ENCODE data around the gene MBLAC1.

Gene MBLAC1

GRCh38 chr7:100126931-100127865, at the start of gene MBLAC1:
MBLAC1 (plus strand) TSS chr7:100126967; CDS start chr7:100127396, 429 bp downstream.
- DNase-seq, result peak; percentile 98

- DNase-seq, result no peak
These were observed 49.6 kb upstream of the MBLAC1 start for GRCh38 chr7:100077205-100077604.

DNA sequence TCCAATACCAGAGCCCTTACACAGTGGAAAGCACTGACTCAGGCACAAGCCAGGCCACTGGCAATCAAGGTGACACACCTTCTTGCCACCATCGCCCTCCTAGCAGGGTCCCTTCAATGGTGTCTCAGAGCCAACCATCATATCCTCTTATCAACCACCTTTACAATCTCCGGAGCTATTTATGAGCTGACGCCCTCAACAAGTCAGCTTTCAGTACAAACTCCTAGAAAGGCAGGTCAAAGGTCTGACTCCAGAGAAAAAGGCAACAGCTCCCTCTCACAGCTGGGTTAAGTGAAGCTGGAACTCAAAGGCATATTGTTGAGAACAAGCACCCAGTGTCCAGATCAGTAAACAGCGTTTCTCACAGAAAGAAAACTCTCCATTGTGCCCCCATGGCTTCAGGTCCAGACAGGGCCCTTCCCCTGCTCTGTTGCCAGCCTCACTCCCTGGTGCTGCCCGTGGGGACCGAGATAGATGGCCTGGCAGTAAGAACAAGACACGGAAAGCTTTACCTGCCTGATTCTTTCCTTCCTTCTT, 47.7 kb upstream of the MBLAC1 start:
- DNase-seq, result no peak

DNA sequence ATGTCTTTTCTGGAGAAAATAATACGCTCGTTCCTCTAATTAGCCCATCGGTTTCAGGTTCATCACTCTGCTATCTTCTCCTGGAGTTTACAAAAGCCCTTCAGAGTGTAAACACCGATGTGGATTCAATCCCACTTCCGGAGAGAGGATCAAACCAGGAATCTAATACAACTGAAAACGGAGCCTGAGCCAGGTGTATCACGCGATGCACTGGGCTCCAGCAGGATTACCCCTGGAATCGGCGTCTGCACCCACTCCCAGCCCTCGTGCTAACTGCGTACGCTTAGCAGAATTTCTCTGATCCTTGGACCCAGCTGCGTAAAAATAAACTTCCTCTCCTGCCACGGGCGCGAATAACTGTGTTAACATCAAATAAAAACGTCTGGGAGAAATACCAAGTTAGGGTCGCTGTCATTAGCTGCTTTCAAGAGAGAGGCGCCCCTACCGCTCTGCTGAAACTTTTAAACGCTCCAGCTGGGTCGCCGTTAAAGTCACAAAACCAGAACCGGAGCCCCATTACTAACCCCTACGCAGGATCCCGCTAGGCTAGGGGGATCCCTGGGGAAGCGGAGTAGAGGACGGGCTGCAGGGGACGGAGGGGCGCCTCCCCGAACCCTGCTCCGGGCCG, 45.7 kb upstream of the MBLAC1 start:
- DNase-seq, result peak; percentile 62

GRCh38 chr7:100081535-100082102, 45.1 kb upstream of the MBLAC1 start, which contains the start of gene ZNF3:
ZNF3 (minus strand) TSS chr7:100081723; CDS start chr7:100077357, 4,366 bp downstream.
- peak; percentile 100 for DNase-seq

DNA sequence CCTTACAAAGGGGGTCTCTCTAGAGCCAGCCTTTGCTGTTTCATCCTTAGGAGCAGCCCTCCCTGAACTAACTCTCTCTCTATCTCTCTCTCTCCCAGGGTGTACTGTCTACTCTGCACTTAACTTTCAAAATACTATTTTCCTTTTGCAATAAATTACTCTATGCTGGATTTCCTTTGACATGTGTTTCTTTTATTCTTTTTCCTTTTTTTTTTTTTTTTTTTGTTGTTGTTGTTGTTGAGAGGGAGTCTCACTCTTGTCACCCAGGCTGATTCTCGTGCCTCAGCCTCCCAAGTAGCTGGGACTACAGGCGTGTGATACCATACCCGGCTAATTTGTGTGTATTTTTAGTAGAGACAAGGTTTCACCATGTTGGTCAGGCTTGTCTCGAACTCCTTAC, 43.8 kb upstream of the MBLAC1 start:
- no peak for DNase-seq

DNA sequence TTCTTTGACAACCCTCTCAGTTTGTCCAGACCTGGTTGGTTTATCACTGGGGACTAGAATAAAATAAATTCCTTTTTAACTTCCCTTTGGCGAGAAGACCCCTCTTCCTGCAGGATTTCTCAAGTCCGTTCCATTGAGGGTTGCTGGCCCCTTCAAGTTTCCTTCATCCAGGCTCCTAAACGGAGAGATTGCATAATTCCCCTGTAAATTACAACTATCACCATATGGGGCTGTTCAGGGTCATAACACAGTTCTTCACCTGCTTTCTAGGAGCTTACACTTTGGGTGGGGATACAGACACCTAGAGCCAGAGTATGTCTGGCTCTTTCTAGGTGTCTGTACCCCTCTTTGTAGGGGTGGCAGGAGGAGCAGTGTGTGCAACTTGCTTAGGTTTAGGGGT, 41.3 kb upstream of the MBLAC1 start:
- DNase-seq, result no peak

- DNase-seq, result no peak
These were observed 39.6 kb upstream of the MBLAC1 start for GRCh38 chr7:100087055-100087750.

DNA sequence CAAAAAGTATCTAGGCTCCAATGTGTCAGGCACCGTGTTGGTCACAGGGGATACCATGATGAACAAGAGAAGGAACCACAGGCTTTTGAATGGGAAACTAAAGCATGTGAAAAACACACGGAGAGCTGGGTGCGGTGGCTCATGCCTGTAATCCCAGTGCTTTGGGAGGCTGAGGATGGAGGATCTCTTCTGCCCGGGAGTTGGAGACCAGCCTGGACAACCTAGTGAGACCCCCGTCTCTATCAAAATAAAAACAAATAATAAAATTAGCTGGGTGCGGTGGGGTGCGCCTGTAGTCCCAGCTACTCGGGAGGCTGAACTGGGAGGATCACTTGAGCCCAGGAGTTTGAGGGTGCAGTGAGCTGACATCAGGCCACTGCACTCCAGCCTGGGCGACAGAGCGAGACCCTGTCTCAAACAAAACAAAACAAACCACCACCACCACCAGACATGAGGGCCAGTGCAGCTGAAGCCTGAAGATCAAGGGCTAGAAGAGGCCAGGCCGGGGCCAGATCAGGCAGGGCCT, 38.6 kb upstream of the MBLAC1 start:
- DNase-seq, result no peak

- peak; percentile 89 for DNase-seq
These were observed 37.9 kb upstream of the MBLAC1 start, which contains the start of gene COPS6 for GRCh38 chr7:100088621-100089457. COPS6 (plus strand) TSS chr7:100088969; CDS start chr7:100088991, 22 bp downstream.

DNA sequence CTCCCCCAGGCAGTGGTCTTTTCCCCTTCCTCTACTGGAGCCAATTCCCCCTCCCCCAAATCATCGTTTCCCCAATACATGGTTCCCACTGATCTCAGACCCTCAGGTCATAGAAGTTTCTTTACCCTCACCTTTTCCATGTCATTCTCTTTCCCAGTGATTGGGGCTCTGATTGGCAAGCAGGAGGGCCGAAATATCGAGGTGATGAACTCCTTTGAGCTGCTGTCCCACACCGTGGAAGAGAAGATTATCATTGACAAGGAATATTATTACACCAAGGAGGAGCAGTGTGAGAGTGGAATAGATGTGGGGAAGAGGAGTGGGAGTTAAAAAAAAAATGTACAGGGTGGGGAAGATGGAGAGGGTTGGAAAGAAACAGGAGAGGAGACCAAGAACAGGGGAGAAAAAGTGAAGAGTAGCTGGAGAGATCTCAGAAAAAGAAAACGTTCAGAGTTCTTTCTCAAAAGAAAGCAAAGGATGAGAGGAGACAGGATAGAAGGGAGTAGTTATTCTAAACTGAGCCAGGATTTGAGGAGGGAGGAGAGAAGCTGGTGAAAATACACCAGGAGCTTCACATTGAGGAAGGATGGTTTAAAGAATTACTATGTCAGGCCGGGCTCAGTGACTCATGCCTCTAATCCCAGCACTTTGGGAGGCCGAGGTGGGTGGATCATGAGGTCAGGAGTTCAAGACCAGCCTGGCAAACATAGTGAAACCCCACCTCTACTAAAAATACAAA, 37.1 kb upstream of the MBLAC1 start:
- DNase-seq, result no peak

- no peak for DNase-seq
These were observed 36.0 kb upstream of the MBLAC1 start for GRCh38 chr7:100090527-100091410.

GRCh38 chr7:100091411-100092181, 35.2 kb upstream of the MBLAC1 start:
- peak; percentile 51 for DNase-seq

GRCh38 chr7:100093054-100093453, 33.7 kb upstream of the MBLAC1 start:
- DNase-seq, result no peak

- DNase-seq, result no peak
These were observed 33.3 kb upstream of the MBLAC1 start for GRCh38 chr7:100093498-100093897.

GRCh38 chr7:100093925-100094486, 32.8 kb upstream of the MBLAC1 start:
- no peak for DNase-seq

- no peak for DNase-seq
These were observed 31.5 kb upstream of the MBLAC1 start for GRCh38 chr7:100095289-100095688.

DNA sequence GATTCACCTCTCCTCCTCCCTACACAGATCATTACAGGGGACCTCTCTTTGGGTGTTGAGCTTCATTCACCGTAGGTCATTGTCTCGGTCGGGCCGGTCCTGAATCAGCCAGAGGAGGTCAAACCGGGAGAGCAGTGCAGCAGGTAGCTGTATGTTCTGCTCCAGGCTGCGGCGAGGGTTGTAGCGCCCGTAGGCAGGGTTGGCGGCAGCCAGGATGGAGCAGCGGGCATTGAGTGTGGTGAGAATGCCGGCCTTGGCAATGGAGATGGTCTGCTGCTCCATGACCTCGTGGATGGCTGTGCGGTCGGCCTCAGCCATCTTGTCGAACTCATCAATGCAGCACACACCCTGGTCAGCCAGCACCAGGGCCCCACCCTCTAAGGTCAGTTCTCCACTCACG, 31.1 kb upstream of the MBLAC1 start:
- no peak for DNase-seq

Measured in OCI-M1 (cell line).